Astrocyte of the spinal cord (primary cell): Measurements from ENCODE around the gene BCL2L13.
A peak's percentile ranks its signal among the peaks of the same experiment; 100 is the strongest.

Experiments
- DNase-seq: peaks from one replicate; pipeline ENCODE4 v3.0.0; 2011; ENCODE audit warnings: low read depth, low spot score
- H3K4me3 ChIP-seq: 2 replicates; pipeline ENCODE4 v1.5.1; 2011; ENCODE audit warnings: low read depth, mild to moderate bottlenecking, low read length, moderate library complexity
- in situ Hi-C: cut with HindIII; loops from 2 replicates; pipeline ENCODE4 v1.10.0; 2017; ENCODE audit warnings: low sequenced_read_pairs
- TF ChIP-seq, protein P1 (sequence below): IDR thresholded peaks from 2 replicates; pipeline ENCODE4 v1.5.1; 2012; ENCODE audit warnings: low read depth, mild to moderate bottlenecking, low read length, inconsistent platforms

BCL2L13 gene

DNA sequence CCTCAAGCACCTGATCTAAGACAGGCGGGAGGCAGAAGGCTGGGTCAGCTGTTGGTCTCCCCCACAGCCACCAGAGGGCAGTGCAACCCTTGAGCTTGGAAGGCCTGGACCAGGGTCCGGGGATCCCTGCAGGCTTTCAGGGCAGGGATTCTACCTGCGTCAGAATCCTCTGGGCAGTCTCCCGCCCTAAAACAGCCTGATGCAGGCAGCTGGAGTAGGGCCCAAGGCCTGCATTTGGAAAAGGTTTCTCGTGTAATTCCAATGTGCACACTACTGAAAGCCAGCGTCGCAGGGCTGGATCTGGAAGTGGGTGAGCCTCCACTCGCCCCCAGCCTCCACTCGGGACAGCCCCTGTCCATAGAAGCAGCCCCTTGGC is 104.0 kb downstream of the BCL2L13 start:
- TF ChIP-seq, protein P1, sequence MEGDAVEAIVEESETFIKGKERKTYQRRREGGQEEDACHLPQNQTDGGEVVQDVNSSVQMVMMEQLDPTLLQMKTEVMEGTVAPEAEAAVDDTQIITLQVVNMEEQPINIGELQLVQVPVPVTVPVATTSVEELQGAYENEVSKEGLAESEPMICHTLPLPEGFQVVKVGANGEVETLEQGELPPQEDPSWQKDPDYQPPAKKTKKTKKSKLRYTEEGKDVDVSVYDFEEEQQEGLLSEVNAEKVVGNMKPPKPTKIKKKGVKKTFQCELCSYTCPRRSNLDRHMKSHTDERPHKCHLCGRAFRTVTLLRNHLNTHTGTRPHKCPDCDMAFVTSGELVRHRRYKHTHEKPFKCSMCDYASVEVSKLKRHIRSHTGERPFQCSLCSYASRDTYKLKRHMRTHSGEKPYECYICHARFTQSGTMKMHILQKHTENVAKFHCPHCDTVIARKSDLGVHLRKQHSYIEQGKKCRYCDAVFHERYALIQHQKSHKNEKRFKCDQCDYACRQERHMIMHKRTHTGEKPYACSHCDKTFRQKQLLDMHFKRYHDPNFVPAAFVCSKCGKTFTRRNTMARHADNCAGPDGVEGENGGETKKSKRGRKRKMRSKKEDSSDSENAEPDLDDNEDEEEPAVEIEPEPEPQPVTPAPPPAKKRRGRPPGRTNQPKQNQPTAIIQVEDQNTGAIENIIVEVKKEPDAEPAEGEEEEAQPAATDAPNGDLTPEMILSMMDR, result peak; percentile 89
- peak; percentile 68 for DNase-seq
- in situ Hi-C loops, result no loop called here
- H3K4me3 ChIP-seq, result no peak overlapping the region

DNA sequence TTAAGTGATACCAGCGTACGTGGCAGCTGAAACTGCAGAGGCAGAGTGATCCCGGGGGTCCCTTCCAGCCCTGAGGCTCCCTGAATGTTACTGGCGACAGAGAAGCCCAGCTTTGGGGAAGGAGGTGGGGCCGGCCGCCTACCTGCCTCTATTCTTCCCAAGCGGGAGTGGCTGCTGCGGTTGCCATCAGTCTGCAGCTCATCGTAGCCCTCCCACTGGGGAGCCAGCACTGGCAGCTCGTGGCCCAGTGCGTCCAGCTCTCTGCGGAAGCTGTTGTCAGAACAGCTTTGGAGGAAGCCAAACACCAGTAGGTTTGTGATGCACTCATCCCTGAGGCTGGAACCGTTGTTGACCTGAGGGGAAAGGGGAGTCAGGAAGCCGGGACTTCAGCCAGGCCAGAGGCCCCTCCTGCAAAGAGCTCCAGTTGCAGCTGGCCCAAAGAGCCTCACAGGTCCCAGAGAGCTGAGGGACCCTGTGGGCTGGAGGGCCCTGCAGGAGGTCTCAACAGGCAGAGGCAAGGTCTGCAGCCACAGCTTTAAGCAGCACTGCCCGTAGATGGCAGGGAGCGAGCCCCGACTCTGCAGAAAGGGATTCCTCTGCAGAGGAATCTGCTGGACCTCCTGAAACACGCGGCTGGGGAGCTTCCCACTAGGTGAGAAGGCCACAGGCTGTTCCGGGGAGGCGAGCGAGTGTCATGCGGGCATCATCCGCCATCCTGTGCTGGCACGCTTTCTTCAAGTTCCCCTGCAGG is 105.3 kb downstream of the BCL2L13 start:
- in situ Hi-C loops, result no loop called here
- H3K4me3 ChIP-seq, result no peak overlapping the region
- TF ChIP-seq, protein P1, result no peak
- no peak for DNase-seq

DNA sequence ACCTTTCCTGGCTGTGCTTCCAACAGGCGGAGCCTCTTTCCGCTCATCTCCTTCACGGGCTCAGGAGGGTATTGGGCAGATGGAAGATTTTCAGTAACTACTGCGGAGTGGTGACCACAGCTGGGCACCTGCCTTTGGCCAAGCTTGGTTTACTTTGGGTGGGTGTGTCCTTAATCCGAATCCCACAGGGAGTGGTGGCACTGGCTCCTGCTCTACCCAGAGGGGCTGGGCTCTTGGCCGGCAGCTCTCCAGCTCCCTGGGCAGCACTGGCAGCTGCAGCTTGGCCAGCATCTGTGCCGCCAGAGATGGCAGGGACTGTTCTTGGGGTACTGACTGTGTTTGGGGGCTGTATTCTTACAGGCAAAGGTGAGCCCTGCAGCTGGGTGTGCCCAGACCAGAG is 105.9 kb downstream of the BCL2L13 start:
- TF ChIP-seq, protein P1, result no peak
- DNase-seq, result no peak
- in situ Hi-C loops, result no loop called here
- no peak overlapping the region for H3K4me3 ChIP-seq

DNA sequence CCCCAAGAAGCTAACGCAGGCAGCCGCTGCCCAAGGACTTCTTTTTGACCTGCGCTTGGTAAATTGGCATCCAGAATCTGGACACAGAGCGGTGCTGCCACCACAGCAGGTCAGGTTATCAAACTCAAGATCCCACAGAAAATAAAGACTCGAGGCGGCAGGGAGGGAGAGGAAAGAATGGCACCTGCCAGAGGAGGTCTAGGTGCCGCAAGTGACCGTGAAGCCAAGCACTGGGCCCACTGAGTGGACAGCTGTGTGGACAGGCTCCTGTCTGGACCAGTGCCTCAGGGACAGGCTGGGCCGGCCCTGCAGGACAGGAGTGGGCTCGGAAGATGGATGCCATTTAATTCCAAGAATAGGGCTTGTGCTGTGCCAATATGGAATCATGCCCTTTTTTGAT is 108.4 kb downstream of the BCL2L13 start:
- no peak overlapping the region for H3K4me3 ChIP-seq
- in situ Hi-C loops, result no loop called here
- DNase-seq, result no peak
- TF ChIP-seq, protein P1, result no peak

DNA sequence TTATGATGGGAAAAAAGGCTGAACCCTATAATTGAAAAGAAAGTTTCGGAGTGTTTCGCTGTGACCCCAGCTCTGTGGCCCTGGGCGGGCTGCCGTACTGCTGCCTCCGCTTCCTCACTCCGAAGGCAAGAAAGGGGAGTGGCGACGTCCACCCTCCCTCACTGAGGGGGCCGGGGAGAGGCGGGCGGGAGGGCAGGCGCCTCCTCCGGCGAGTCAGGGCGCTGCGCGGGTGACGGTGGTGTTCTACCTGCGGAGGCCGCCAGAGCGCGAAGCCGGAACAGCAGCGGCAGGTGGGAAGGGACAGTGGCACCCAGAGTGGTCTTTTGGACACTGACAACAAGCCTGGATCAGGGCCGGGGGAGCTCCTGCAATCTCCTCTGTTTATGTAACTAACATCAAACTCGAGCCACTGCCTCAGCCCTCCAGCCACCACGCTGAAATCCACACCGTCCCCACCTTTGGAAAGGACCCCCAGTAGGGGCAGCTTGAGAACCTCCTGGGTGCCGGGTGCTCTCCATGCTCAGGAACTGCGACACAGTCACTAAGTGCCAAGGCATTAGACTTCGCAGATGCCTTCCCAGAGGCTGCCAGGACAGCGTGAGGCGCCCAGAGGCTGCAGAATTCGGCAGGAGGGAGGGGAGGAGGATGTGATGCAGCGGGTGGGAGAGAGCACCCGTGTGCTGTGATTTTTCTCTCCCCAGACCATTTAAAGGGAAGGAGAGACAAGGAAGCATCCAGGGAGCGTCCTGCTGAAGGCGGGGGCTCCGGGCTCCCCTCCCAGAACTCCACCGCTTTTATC is 110.2 kb downstream of the BCL2L13 start:
- TF ChIP-seq, protein P1, result peak; percentile 27
- in situ Hi-C loops, result no loop called here
- H3K4me3 ChIP-seq, result no peak overlapping the region
- no peak for DNase-seq

DNA sequence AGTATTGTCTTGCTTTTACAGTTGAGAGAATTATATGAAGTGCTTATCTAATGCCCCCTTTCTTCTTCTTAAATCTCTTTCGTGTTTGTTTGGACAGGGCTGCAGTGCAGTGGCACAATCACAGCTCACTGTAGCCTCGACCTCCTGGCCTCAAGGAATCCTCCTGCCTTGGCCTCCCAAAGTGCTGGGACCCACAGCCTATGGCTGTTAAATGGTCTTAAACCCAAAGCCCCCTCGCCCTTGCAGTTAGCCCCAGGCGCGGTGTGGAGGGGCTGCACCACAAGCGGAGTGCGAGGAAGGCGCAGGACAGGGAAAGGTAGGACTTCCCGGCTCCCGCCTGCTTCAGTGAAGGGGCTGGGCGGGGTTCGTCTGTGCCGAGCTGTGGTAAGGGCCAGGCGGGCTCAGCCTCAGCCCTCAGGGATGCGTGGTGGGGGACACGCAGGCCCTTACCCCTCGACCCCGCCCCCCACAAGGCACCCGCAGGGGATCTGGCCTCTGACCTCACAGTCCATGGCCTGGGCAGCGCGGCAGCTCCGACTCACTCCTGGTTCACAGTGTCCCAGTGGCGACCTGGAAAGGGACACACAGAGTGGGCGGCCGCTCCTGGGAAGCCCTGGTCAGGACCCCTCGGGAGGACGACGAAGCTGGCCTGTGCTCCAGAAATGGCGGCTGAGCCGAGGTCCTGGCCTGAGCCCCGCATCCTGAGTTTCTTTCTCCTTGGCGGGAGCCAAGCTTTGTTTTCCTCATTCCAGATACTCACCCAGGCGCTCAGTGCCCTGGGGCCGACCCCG is 111.2 kb downstream of the BCL2L13 start:
- in situ Hi-C loops, result no loop called here
- H3K4me3 ChIP-seq, result no peak overlapping the region
- DNase-seq, result no peak
- TF ChIP-seq, protein P1, result no peak
